IMR-90 (cell line): ENCODE results near the gene CETN1. TPM values are rescaled to one million over a fixed set of nuclear protein-coding genes. Genes with fewer than 3 reads are reported as not detected.

ENCODE experiments used
- ATAC-seq: fragments of 200-7000 bp; cut with Tn5 transposase; 2 replicates; pipeline ENCODE4 v1.9.1; 2020; ENCODE audit warnings: low read depth, mild to moderate bottlenecking, moderate library complexity
- BruUV-seq: library from RNA; stranded (reverse); fragments of 400-500 nt; replicated peaks from 2 replicates; lab custom pipeline; 2021; lab: Mats Ljungman, UMichigan
- CTCF ChIA-PET: fragments of 300-600 bp; formaldehyde crosslinking; extraction: SDS; loops from one replicate; lab custom pipeline; 2021; ENCODE audit warnings: antibody characterized with exemption; lab: Yijun Ruan, JAX
- POLR2A ChIA-PET: fragments of 300-600 bp; sonication (Branson Sonifier 250); formaldehyde crosslinking; loops from one replicate; lab custom pipeline; 2022; ENCODE audit warnings: antibody characterized with exemption; ENCODE audit not compliant: unreplicated experiment; lab: Charles Lee
- DNase-seq: peaks from one replicate; pipeline ENCODE4 v3.0.0; 2013
- H2AFZ ChIP-seq: replicated peaks from 2 replicates; pipeline ENCODE3; 2013; ENCODE audit warnings: low read length, mild to moderate bottlenecking; ENCODE audit not compliant: poor library complexity
- H2AK5ac ChIP-seq: 2 replicates; pipeline ENCODE4 v1.6.1; 2013; ENCODE audit warnings: low read depth, low read length, inconsistent platforms
- H2AK9ac ChIP-seq: replicated peaks from 2 replicates; pipeline ENCODE3; 2013; ENCODE audit warnings: mild to moderate bottlenecking, low read depth, low read length, moderate library complexity; ENCODE audit not compliant: poor library complexity
- H2BK120ac ChIP-seq: 2 replicates; pipeline ENCODE4 v1.6.1; 2013; ENCODE audit warnings: low read depth, low read length, inconsistent platforms
- H2BK15ac ChIP-seq: 3 replicates; pipeline ENCODE4 v1.6.1; 2013; ENCODE audit warnings: low read depth, low read length, inconsistent platforms
- H2BK20ac ChIP-seq: 2 replicates; pipeline ENCODE4 v1.6.1; 2013; ENCODE audit warnings: low read depth, mild to moderate bottlenecking, inconsistent platforms, low read length, moderate library complexity
- H2BK5ac ChIP-seq: 2 replicates; pipeline ENCODE4 v1.6.1; 2013; ENCODE audit warnings: mild to moderate bottlenecking, low read depth, low read length, inconsistent platforms; ENCODE audit not compliant: poor library complexity, severe bottlenecking
- H3K14ac ChIP-seq: replicated peaks from 2 replicates; pipeline ENCODE4 v1.6.1; 2013; ENCODE audit warnings: low read depth, low read length, inconsistent platforms
- H3K18ac ChIP-seq: 2 replicates; pipeline ENCODE4 v1.6.1; 2013; ENCODE audit warnings: low read depth, low read length, control low read depth
- H3K23ac ChIP-seq: 2 replicates; pipeline ENCODE4 v1.6.1; 2013; ENCODE audit warnings: low read depth, low read length, inconsistent platforms
- H3K27ac ChIP-seq: 2 replicates; pipeline ENCODE4 v1.5.1; 2013; ENCODE audit warnings: mild to moderate bottlenecking, control low read depth, low read length; ENCODE audit not compliant: insufficient read depth
- H3K27me3 ChIP-seq: 2 replicates; pipeline ENCODE4 v1.6.1; 2013; ENCODE audit warnings: low read length; ENCODE audit not compliant: control insufficient read depth, insufficient read depth
- H3K36me3 ChIP-seq: 2 replicates; pipeline ENCODE4 v1.6.1; 2013; ENCODE audit warnings: low read length, mixed read lengths; ENCODE audit not compliant: control insufficient read depth, insufficient read depth
- H3K4ac ChIP-seq: 2 replicates; pipeline ENCODE4 v1.6.1; 2013; ENCODE audit warnings: low read depth, low read length, inconsistent platforms
- H3K4me1 ChIP-seq: 2 replicates; pipeline ENCODE4 v1.6.1; 2013; ENCODE audit warnings: low read length, mixed read lengths; ENCODE audit not compliant: control insufficient read depth, insufficient read depth
- H3K4me2 ChIP-seq: 2 replicates; pipeline ENCODE4 v1.6.1; 2013; ENCODE audit warnings: low read depth, mild to moderate bottlenecking, control low read depth, low read length, moderate library complexity
- H3K4me3 ChIP-seq: 2 replicates; pipeline ENCODE4 v1.5.1; 2013; ENCODE audit warnings: low read depth, mild to moderate bottlenecking, control low read depth, low read length, moderate library complexity; ENCODE audit not compliant: insufficient read depth
- H3K56ac ChIP-seq: 2 replicates; pipeline ENCODE4 v1.6.1; 2013; ENCODE audit warnings: low read length, inconsistent platforms; ENCODE audit not compliant: insufficient read depth; ENCODE audit errors: extremely low read depth
- H3K79me1 ChIP-seq, 2 experiments: 2 replicates each; pipeline ENCODE4 v1.6.1; 2013; ENCODE audit warnings: low read length in 2 of 2, inconsistent platforms in 1 of 2, low read depth in 1 of 2
- H3K9ac ChIP-seq: 2 replicates; pipeline ENCODE4 v1.6.1; 2013; ENCODE audit warnings: low read depth, low read length, control low read depth
- H3K9me1 ChIP-seq: 2 replicates; pipeline ENCODE4 v1.6.1; 2013; ENCODE audit warnings: low read length, inconsistent platforms; ENCODE audit not compliant: insufficient read depth
- H3K9me3 ChIP-seq: 2 replicates; pipeline ENCODE4 v1.6.1; 2013; ENCODE audit warnings: low read length; ENCODE audit not compliant: control insufficient read depth, insufficient read depth
- H4K20me1 ChIP-seq: 2 replicates; pipeline ENCODE4 v1.6.1; 2013; ENCODE audit warnings: low read length, inconsistent platforms; ENCODE audit not compliant: insufficient read depth
- H4K5ac ChIP-seq: 2 replicates; pipeline ENCODE4 v1.6.1; 2013; ENCODE audit warnings: mild to moderate bottlenecking, low read depth, low read length, control low read depth
- H4K8ac ChIP-seq, 2 experiments: 2 replicates each; pipeline ENCODE4 v1.6.1; 2013; ENCODE audit warnings: low read depth in 2 of 2, low read length in 2 of 2, control low read depth in 1 of 2, inconsistent platforms in 1 of 2
- H4K91ac ChIP-seq: 2 replicates; pipeline ENCODE4 v1.6.1; 2013; ENCODE audit warnings: low read depth, low read length, inconsistent platforms; ENCODE audit not compliant: insufficient read depth
- BHLHE40 ChIP-seq: fragments of 150-350 bp; IDR thresholded peaks from 2 replicates; pipeline ENCODE4 v1.6.1; 2016; ENCODE audit warnings: mild to moderate bottlenecking, low read depth, low read length
- CEBPB ChIP-seq: IDR thresholded peaks from 2 replicates; pipeline ENCODE4 v1.6.1; 2012; ENCODE audit warnings: low read depth, low read length, improper control_type of control experiment
- CTCF ChIP-seq: conservative IDR thresholded peaks from 2 replicates; pipeline ENCODE4 v1.5.1; 2012; ENCODE audit warnings: mild to moderate bottlenecking, low read depth, low read length, improper control_type of control experiment
- MAFK ChIP-seq: IDR thresholded peaks from 2 replicates; pipeline ENCODE4 v1.6.1; 2012; ENCODE audit warnings: low read depth, low read length, improper control_type of control experiment
- MAZ ChIP-seq: IDR thresholded peaks from 2 replicates; pipeline ENCODE4 v1.6.1; 2012; ENCODE audit warnings: low read depth, mild to moderate bottlenecking, low read length, improper control_type of control experiment, moderate library complexity, borderline replicate concordance
- RCOR1 ChIP-seq: IDR thresholded peaks from 2 replicates; pipeline ENCODE4 v1.6.1; 2012; ENCODE audit warnings: mild to moderate bottlenecking, low read length, improper control_type of control experiment; ENCODE audit not compliant: insufficient replicate concordance
- RFX5 ChIP-seq: IDR thresholded peaks from 2 replicates; pipeline ENCODE4 v1.8.0; 2012; ENCODE audit warnings: low read depth, mild to moderate bottlenecking, low read length, moderate library complexity
- SMC3 ChIP-seq: fragments of 150-350 bp; IDR thresholded peaks from 2 replicates; pipeline ENCODE4 v1.6.1; 2016; ENCODE audit warnings: low read depth, mild to moderate bottlenecking, antibody characterized with exemption, low read length, moderate library complexity
- WGBS, 2 experiments: methylation state at CpG; one replicate each; pipeline versions ENCODE4 v1.1.5 to v1.1.7; 2013; ENCODE audit warnings: missing lambda C conversion rate in 2 of 2; ENCODE audit not compliant: insufficient read length in 1 of 2; ENCODE audit errors: extremely low coverage in 2 of 2; 5-methylcytosine and 5-hydroxymethylcytosine counted together
- dilution Hi-C: fragments of 300-500 bp; cut with HindIII; formaldehyde crosslinking; loops from one replicate; pipeline ENCODE4 v1.14.3; 2018; ENCODE audit warnings: low sequenced_read_pairs; ENCODE audit not compliant: unreplicated experiment
- in situ Hi-C: fragments of 300-500 bp; cut with MboI; formaldehyde crosslinking; loops from 3 replicates; pipeline ENCODE4 v1.14.3; 2019; ENCODE audit warnings: low sequenced_read_pairs, inconsistent platforms, mixed read lengths
- intact Hi-C: fragments of 100-400 bp; cut with micrococcal nuclease; formaldehyde crosslinking; loops from 2 replicates; pipeline ENCODE4 v1.10.0; 2022
- polyA plus RNA-seq, 3 experiments: library from polyadenylated mRNA; depleted of rRNA; stranded (reverse); fragments of >200 nt; gene quantifications; 2 replicates each; pipeline ENCODE4 v1.2.3, GENCODE V29; 2012; ENCODE audit warnings: low replicate concordance in 1 of 3
- total RNA-seq: library from RNA; depleted of rRNA; stranded (reverse); fragments of >200 nt; gene quantifications from 2 replicates; pipeline ENCODE4 v1.2.3, GENCODE V29; 2012

The CETN1 gene
- total and polyA plus RNA-seq, 2 of the 4 experiments (the other 2 are of a cell fraction): not detected

DNA sequence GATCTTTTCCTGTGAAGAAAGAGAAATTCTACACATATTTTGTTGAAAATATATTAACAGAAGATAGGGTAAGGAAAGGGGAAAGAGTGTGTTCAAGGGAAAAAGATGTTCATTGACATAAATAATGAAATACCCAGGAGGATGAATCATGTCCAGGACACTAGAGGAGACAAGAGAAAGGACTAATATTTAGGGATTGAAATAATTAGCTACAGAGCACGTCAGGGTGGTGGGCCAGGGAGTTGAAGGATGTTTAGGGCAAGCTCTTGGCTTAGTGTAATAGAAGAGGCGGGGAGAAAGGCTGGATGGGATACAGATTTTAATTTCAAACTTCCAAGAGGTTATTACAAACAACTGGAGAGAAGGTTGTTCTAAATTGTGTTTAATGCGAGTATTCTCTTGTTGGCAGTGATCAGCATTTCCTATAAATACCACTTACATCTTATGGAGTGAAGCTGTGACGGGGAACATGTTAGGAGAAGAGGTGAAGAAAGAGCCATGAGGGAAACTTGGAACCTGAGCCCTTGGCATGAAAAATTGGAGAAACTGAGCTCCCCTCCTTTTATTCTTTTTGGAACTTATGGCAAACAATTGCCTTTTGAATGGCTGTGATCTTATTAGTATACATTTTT is 36.6 kb upstream of the CETN1 start:
- H3K23ac ChIP-seq: no peak overlapping the region
- H3K4me1 ChIP-seq: no peaks in the 10 kb centered on the region
- H3K27me3 ChIP-seq: peaks cover 16% of the 10 kb centered on the region
- no peak overlapping the region for H3K9ac ChIP-seq
- no peak overlapping the region for H3K27ac ChIP-seq
- no peak overlapping the region for H2BK5ac ChIP-seq
- H2AFZ ChIP-seq: no peak overlapping the region
- peaks cover 3% of the 10 kb centered on the region; the same call in 1 of the 2 replicates for H3K9me3 ChIP-seq
- intact Hi-C loops: no loop called here
- dilution Hi-C loops: no loop called here
- H3K4me2 ChIP-seq: no peak overlapping the region
- 0% methylated on average over 1 of the region's 4 CpGs; no CpG with 5 or more reads in 1 of the 2 experiments for WGBS, 2 experiments
- H3K56ac ChIP-seq: no peak overlapping the region
- BruUV-seq: no TSS peak
- H4K8ac ChIP-seq: no peak overlapping the region
- no peak; the same call in 1 of the 2 replicates for ATAC-seq
- no peaks in the 10 kb centered on the region for H3K9me1 ChIP-seq
- no peak overlapping the region for H2BK120ac ChIP-seq
- no peak overlapping the region for H2BK15ac ChIP-seq
- no peaks in the 10 kb centered on the region for H3K36me3 ChIP-seq
- no peak overlapping the region for H4K91ac ChIP-seq
- H2AK5ac ChIP-seq: no peak overlapping the region
- ChIA-PET CTCF (no interaction called here), POLR2A (no interaction called here)
- H3K4me3 ChIP-seq: no peak overlapping the region
- no peak for TF ChIP-seq RFX5
- TF ChIP-seq SMC3: no peak
- no peak for TF ChIP-seq MAZ
- no peak for TF ChIP-seq RCOR1
- TF ChIP-seq BHLHE40: no peak
- TF ChIP-seq MAFK: no peak
- no peak for TF ChIP-seq CTCF
- no peak for TF ChIP-seq CEBPB
- H4K5ac ChIP-seq: no peak overlapping the region
- in situ Hi-C loops: no loop called here
- no peak overlapping the region for H2BK20ac ChIP-seq
- no peak for DNase-seq
- H3K4ac ChIP-seq: no peak overlapping the region
- no peaks in the 10 kb centered on the region for H3K79me1 ChIP-seq
- H4K20me1 ChIP-seq: no peaks in the 10 kb centered on the region
- H3K14ac ChIP-seq: no peak overlapping the region
- no peak overlapping the region for H2AK9ac ChIP-seq
- no peak overlapping the region for H3K18ac ChIP-seq
